HUES64 (cell line): Measurements from ENCODE around the gene SPRYD3. TPM values are rescaled to one million over a fixed set of nuclear protein-coding genes. Genes with fewer than 3 reads are reported as not detected.
A peak's percentile ranks its signal among the peaks of the same experiment; 100 is the strongest.

Experiments used
- H3K27ac ChIP-seq: 2 replicates; pipeline ENCODE4 v1.7.0; 2013; ENCODE audit warnings: low read depth, low read length, inconsistent platforms
- H3K27me3 ChIP-seq: 2 replicates; pipeline ENCODE4 v1.6.1; 2013; ENCODE audit warnings: mild to moderate bottlenecking, low read length; ENCODE audit not compliant: insufficient read depth
- H3K36me3 ChIP-seq: 2 replicates; pipeline ENCODE4 v1.6.1; 2013; ENCODE audit warnings: mild to moderate bottlenecking, low read length; ENCODE audit not compliant: insufficient read depth
- H3K4me1 ChIP-seq: 2 replicates; pipeline ENCODE4 v1.6.1; 2013; ENCODE audit warnings: mild to moderate bottlenecking, low read length, moderate library complexity; ENCODE audit not compliant: insufficient read depth
- H3K4me3 ChIP-seq: 2 replicates; pipeline ENCODE4 v1.5.1; 2013; ENCODE audit warnings: mild to moderate bottlenecking, low read length, moderate library complexity
- H3K9ac ChIP-seq: 2 replicates; pipeline ENCODE4 v1.6.1; 2013; ENCODE audit warnings: mild to moderate bottlenecking, low read depth, low read length
- H3K9me3 ChIP-seq: 2 replicates; pipeline ENCODE4 v1.6.1; 2013; ENCODE audit warnings: low read depth, low read length; ENCODE audit not compliant: insufficient read depth
- WGBS: fragments of 150-250, 120-280 bp; methylation state at CpG from one replicate; pipeline ENCODE4 v1.1.7; 2013; ENCODE audit warnings: missing lambda C conversion rate; 5-methylcytosine and 5-hydroxymethylcytosine counted together
- polyA plus RNA-seq, 2 experiments: library from polyadenylated mRNA; stranded (reverse); fragments of 50-300 nt; gene quantifications; one replicate each; pipeline ENCODE4 v1.2.3, GENCODE V29; 2013

The SPRYD3 gene, protein sequence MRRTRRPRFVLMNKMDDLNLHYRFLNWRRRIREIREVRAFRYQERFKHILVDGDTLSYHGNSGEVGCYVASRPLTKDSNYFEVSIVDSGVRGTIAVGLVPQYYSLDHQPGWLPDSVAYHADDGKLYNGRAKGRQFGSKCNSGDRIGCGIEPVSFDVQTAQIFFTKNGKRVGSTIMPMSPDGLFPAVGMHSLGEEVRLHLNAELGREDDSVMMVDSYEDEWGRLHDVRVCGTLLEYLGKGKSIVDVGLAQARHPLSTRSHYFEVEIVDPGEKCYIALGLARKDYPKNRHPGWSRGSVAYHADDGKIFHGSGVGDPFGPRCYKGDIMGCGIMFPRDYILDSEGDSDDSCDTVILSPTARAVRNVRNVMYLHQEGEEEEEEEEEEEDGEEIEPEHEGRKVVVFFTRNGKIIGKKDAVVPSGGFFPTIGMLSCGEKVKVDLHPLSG
- polyA plus RNA-seq (2013, experiment 1 of 2) = 3.9 TPM
- 4.8 TPM for polyA plus RNA-seq (2013, experiment 2 of 2)

DNA sequence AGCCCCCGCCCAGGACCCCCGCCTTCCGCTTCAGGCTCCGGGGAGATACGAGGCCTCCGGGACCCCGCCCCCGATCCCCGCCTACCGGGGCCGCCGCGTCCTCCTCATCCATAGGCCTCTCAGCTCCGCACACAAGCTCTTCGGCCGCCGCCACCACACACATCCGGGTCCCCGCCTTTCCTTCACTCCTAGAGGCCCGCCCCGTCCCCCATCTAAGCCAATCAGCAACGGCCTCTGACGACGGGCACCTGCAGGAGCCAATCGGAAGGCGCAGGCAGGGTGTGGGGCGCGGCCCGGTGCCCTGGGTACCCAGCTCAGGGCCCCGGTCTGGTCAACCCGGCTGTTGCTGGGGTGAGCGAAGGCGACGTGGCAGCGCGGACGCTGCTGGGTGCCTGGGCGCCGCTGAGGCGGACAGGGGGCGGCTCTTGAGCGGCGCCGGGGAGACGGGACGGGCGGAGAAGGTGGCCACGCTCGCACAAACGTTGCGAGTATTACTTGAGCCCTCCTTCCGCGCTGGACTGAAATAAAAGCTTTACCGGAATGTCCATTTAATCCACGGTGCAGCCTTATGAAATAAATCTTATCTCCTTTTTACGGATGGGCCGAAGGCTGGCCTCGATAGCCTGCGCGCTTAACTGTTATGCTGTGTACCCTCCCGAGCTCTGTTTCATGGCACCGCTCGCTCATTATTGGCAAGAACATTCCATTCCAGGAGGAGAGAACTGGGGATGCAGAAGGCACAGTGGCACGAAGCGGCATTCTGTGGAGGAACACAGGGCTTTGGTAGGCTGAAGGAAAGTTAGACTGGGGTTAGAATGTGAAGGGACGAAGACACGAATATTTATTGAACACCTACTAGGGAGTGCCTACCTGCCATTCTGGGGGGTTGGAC, at the start of gene SPRYD3:
Gene SPRYD3, minus strand, starts transcription at position 165 of the 892 bp plus-strand sequence. Its CDS starts 57 bp downstream, at position 108.
- WGBS = 4% methylated on average over 67 of the region's 67 CpGs
- Histone ChIP-seq H3K36me3 (peaks cover 6% of the 10 kb centered on the region; the same call in 1 of the 2 replicates), H3K4me3 (peak within 1 kb of the TSS; percentile 87), H3K9me3 (no peaks in the 10 kb centered on the region), H3K4me1 (peaks cover 5% of the 10 kb centered on the region), H3K27ac (peak within 1 kb of the TSS; percentile 79), H3K27me3 (peaks cover 10% of the 10 kb centered on the region), H3K9ac (peak within 1 kb of the TSS; percentile 89)

DNA sequence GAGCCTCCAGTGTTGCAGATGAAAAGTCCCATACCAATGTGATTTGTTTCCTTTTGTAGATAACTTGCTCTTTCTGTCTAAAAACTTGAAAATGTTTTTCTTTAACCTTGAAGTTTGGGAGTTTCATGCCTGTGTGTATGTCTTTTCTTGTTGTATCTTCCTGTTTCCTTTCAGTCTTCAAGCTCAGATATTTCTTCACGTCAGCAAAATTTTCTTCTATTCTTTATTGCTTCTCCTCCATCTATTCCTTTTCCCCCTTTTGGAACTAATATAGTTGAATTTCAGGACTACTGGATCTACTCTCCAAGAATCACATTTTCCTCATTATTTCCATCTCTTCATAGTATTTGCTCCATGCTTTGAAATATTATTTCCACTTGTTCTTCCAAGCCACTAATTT, 48.0 kb upstream of the SPRYD3 start:
- Histone ChIP-seq H3K4me1 (no peaks in the 10 kb centered on the region), H3K9ac (no peak overlapping the region), H3K27ac (no peak overlapping the region), H3K4me3 (no peak overlapping the region), H3K9me3 (no peaks in the 10 kb centered on the region), H3K27me3 (peaks cover 11% of the 10 kb centered on the region), H3K36me3 (no peaks in the 10 kb centered on the region)
- 87% methylated on average over 1 of the region's 1 CpG for WGBS

DNA sequence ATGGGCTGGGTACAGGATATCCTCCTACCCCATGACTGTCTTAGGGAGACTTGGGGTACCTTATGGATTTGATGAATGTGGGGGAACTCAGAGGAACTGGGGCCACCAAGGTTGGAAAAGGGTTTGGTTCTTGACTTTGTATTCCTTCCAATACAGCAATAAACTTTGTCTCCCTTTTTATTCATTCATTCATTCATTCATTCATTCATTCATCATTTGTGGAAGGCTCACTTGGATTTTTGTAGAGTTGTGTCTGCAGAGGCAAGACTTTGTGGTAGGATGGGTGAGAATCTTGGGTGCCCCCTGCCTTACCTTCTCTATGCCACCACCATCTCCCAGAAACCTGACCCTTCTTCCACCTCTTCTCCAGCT, 45.1 kb upstream of the SPRYD3 start:
- Histone ChIP-seq H3K4me3 (no peak overlapping the region), H3K36me3 (no peaks in the 10 kb centered on the region), H3K9ac (no peak overlapping the region), H3K9me3 (no peaks in the 10 kb centered on the region), H3K4me1 (no peaks in the 10 kb centered on the region), H3K27ac (no peak overlapping the region), H3K27me3 (peaks cover 9% of the 10 kb centered on the region)

DNA sequence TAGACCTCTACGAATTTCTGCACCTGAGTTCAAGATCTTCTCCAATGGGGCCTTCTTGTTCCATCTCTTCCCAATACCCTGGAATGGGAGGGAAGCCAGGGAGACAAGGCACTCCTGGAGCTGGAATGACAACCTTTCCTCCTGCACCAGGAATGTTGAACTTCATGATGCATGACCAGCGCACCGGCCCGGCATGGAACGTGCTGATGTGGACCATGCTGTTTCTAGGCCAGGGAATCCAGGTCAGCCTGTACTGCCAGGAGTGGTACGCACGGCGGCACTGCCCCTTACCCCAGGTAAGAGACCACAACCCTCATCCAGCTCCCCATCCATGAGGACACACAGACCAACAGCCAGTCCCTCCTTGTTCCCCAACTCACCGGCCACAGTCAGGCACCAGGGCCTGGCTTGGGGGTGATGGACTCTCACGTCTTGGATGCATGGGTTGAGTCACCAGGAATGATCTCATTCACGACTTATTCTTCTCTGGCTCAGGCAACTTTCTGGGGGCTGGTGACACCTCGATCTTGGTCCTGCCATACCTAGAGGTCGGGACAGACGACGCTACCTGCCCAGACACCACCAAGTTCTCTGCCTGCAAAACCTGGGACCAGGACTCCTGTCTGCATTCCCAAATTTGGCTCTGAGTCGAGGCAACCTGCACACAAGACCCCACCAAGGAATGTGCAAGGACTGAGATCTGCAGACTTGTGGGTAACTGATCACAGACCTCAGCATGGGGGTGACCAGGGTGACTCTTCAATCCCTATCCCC, 44.6 kb upstream of the SPRYD3 start:
- Histone ChIP-seq H3K27ac (no peak overlapping the region), H3K4me3 (no peak overlapping the region), H3K9me3 (no peaks in the 10 kb centered on the region), H3K27me3 (peaks cover 8% of the 10 kb centered on the region), H3K9ac (no peak overlapping the region), H3K4me1 (no peaks in the 10 kb centered on the region), H3K36me3 (no peaks in the 10 kb centered on the region)
- 93% methylated on average over 16 of the region's 16 CpGs for WGBS

DNA sequence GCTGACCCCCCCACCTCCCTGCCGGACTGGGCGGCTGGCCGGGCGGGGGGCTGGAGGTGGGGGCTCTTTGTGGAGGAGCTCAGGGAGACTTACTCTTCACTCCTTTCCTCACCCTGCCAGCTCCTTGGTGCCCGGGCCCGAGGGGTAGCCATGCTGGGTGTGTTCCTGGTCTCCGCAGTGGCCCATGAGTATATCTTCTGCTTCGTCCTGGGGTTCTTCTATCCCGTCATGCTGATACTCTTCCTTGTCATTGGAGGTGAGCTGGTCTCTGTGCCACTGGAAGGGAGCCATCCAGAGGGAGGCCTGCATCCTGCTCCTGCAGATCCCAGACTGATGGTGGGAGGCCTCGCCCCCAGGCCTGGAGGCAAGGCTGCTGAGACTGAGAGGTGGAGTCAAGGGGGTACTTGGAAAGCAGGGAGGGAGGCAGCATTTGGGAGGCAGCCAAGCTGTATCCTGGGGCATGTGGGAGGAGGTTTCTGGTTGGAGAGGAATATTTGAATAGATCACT, 43.8 kb upstream of the SPRYD3 start:
- H3K27me3 ChIP-seq = peaks cover 2% of the 10 kb centered on the region; the same call in 1 of the 2 replicates
- 90% methylated on average over 10 of the region's 10 CpGs for WGBS

DNA sequence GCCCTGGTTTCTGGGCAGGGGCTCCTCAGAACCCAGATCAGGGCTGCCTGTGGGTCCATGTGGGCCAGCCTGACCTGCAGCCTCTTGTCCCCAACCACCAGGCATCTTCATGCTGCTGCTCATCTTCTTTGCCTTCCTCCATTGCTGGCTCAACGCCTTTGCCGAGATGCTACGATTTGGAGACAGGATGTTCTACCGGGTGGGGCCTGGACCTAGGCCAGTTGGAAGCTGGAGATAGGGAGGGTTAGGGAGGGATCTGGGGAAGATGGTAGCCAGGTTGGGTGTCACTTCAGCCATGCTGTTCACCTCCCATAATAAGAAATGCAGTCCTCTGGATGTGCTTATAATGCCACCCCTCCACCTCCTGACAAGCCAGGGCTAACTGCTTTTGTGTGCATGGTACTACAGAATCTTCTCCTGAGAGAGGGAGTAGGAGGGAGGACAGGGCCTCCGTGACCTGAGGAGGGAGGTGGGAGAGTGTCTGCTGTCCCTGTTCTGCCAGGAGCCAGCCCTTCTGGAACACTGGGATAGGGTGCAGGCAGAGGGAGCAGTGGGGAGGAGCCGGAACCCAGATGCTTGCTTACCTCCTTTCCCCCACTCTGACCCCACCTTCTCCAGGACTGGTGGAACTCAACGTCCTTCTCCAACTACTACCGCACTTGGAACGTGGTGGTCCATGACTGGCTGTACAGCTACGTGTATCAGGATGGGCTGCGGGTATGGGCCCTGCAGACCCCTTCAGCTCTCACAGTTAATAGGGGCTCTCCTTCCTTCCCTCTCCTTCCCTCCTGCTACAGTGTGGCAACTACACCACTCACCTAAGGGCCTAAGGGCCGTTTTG, 41.7 kb upstream of the SPRYD3 start:
- no peaks in the 10 kb centered on the region for H3K36me3 ChIP-seq
- H3K27me3 ChIP-seq = no peaks in the 10 kb centered on the region
- H3K9me3 ChIP-seq = no peaks in the 10 kb centered on the region
- no peaks in the 10 kb centered on the region for H3K4me1 ChIP-seq
- no peak overlapping the region for H3K4me3 ChIP-seq
- no peak overlapping the region for H3K27ac ChIP-seq
- WGBS = 88% methylated on average over 12 of the region's 12 CpGs
- no peak overlapping the region for H3K9ac ChIP-seq

More for the DNA sequence above, 43.8 kb upstream of the SPRYD3 start:
- no peaks in the 10 kb centered on the region for H3K36me3 ChIP-seq
- H3K4me3 ChIP-seq = no peak overlapping the region
- H3K9me3 ChIP-seq = no peaks in the 10 kb centered on the region
- H3K4me1 ChIP-seq = no peaks in the 10 kb centered on the region
- no peak overlapping the region for H3K9ac ChIP-seq
- no peak overlapping the region for H3K27ac ChIP-seq

DNA sequence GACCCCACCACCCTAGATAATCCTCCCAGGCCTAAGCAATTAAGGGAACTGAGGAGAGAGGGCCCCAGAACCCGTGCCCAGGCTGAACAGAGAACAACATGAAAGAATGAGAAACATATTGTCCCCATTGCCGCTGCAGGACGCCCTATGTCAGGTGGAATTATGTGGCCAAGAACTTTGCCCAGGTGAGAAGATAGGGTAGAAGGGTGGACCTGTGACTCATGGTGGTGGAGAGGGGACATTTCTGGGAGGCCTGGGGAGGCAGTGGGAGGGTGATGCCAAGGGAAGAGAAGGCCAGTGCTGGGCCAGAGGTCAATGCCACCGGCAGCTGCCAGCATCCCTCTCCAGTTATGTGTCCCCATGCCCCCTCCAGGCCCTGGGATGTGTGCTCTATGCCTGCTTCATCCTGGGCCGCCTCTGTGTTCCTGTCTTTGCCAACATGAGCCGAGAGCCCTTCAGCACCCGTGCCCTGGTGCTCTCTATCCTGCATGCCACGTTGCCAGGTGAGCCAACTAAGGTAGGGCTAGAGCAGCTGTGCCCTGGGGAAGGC, 39.6 kb upstream of the SPRYD3 start:
- H3K9me3 ChIP-seq = no peaks in the 10 kb centered on the region
- WGBS = 86% methylated on average over 8 of the region's 8 CpGs
- H3K9ac ChIP-seq = no peak overlapping the region

DNA sequence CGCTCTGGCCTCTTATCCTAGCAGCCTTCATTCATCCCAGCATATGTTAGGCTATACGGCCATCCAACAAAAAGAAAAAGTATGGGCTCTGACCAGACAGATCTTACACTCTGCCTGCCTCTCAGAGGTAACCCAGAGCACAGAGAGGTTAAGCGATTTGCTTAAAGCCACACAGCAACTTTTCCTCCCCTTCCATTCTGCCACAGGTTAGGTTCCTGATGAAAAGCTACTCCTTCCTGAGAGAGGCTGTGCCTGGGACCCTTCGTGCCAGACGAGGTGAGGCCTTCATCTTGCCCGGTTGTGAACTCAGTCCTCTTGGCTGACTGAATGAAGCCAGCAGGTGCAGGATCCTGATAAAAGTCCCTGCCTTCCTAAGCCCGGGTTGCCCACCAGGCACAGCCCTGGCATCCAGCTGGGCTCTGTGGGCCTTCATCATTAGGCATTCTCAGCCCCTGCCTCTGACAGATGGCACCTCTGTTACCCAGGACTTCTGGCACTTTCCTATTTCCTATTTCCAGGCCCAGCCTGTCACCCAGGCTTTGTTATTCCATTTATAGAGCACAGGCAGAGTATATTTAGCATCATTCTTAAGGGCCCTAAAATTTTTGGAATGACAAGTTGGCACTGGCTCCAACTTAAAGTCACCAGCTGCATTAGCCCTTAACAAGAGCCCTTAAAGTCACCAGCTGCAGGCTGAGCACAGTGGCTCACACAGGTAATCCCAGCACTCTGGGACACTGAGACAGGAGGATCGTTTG, 36.9 kb upstream of the SPRYD3 start:
- no peak overlapping the region for H3K9ac ChIP-seq
- no peak overlapping the region for H3K4me3 ChIP-seq
- no peaks in the 10 kb centered on the region for H3K27me3 ChIP-seq
- H3K4me1 ChIP-seq = no peaks in the 10 kb centered on the region
- WGBS = 91% methylated on average over 8 of the region's 8 CpGs
- no peak overlapping the region for H3K27ac ChIP-seq
- H3K36me3 ChIP-seq = no peaks in the 10 kb centered on the region
- H3K9me3 ChIP-seq = no peaks in the 10 kb centered on the region

More for the DNA sequence above, 39.6 kb upstream of the SPRYD3 start:
- no peaks in the 10 kb centered on the region for H3K36me3 ChIP-seq
- no peak overlapping the region for H3K4me3 ChIP-seq
- H3K27ac ChIP-seq = no peak overlapping the region
- no peaks in the 10 kb centered on the region for H3K4me1 ChIP-seq
- H3K27me3 ChIP-seq = no peaks in the 10 kb centered on the region

DNA sequence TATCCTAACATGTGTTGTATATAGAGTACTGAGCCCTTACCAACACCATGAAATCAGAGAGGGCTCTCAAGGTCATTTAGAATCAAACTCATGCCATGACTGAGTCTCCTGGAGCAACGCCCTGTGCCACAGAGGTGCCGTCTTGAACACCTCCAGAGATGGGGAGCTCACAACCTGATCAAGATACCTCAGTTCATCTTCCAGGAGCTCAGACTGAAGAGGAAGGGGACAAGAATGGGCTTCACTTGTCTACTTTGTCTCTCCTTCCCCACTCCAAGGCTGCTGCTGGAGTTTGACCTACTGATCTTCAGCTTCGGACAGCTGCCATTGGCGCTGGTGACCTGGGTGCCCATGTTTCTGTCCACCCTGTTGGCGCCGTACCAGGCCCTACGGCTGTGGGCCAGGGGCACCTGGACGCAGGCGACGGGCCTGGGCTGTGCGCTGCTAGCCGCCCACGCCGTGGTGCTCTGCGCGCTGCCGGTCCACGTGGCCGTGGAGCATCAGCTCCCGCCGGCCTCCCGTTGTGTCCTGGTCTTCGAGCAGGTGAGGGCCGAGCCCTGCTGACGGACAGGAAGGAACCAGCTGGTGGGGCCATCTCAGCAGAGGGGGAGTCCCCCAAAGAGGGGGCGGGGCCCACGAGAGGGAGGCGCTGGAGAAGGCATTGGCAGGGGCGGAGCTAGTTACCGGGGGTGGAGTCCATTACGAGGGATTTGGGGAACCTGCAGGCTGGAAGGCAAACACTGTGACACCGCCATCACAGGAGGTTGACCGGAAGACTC, 36.1 kb upstream of the SPRYD3 start:
- Histone ChIP-seq H3K4me1 (no peaks in the 10 kb centered on the region), H3K27me3 (no peaks in the 10 kb centered on the region), H3K9ac (no peak overlapping the region), H3K9me3 (peaks cover under 1% of the 10 kb centered on the region; the same call in 1 of the 2 replicates), H3K27ac (no peak overlapping the region), H3K4me3 (no peak overlapping the region), H3K36me3 (no peaks in the 10 kb centered on the region)
- 90% methylated on average over 33 of the region's 33 CpGs for WGBS
